SU-DHL-6 (cell line): ENCODE measurements around the gene PODXL2.

Experiments
- CTCF ChIP-seq: fragments of 200-600 bp; sonication (generic); IDR thresholded peaks from one replicate; pipeline ENCODE4 v1.5.1; 2017; ENCODE audit warnings: antibody characterized with exemption, mild to moderate bottlenecking, low read length, moderate library complexity; ENCODE audit not compliant: insufficient read depth, poor library complexity, severe bottlenecking
- EZH2phosphoT487 ChIP-seq: fragments of 200-600 bp; sonication (generic), shearing (Covaris generic); conservative IDR thresholded peaks from 2 replicates; pipeline ENCODE4 v1.6.1; 2018; ENCODE audit warnings: mild to moderate bottlenecking, antibody characterized with exemption, low read length, moderate library complexity, mixed read lengths

GRCh38 chr3:127711021-127711695 is 82.2 kb downstream of the PODXL2 start:
- TF ChIP-seq CTCF (no peak), EZH2phosphoT487 (no peak)
